ENCODE results near the gene CASTOR2. TPM values are rescaled to one million over a fixed set of nuclear protein-coding genes. Genes with fewer than 3 reads are reported as not detected.

CASTOR2 gene
- total RNA-seq, 1 experiment from 2014 or later: 6.3 TPM

GRCh38 chr7:75028299-75028698, 63.8 kb downstream of the CASTOR2 start:
- TF ChIP-seq CTCF (conservative IDR thresholded peaks at IDR 0.05; ENCODE audit: low read depth, low read length): no peak
- no peak for TF ChIP-seq EZH2 (IDR thresholded peaks at IDR 0.05; ENCODE audit: low read length, unreplicated experiment)
- no peak for TF ChIP-seq EZH2phosphoT487 (IDR thresholded peaks at IDR 0.05; ENCODE audit: borderline replicate concordance, low read length)
- ChIA-PET CTCF (no interaction called here), POLR2A (ENCODE audit: unreplicated experiment) (no interaction called here)
- intact Hi-C loops (cut with micrococcal nuclease): no loop called here
- Histone ChIP-seq H3K27me3 (ENCODE audit: low read length) (no peaks in the 10 kb centered on the region), H3K79me2 (ENCODE audit: low read length) (no peaks in the 10 kb centered on the region), H3K36me3 (ENCODE audit: low read depth, low read length) (no peaks in the 10 kb centered on the region), H3K27ac (ENCODE audit: low read length) (no peak overlapping the region), H3F3A (ENCODE audit: low read length, unreplicated experiment) (no peaks in the 10 kb centered on the region), H3K4me3 (ENCODE audit: low read length) (no peak overlapping the region), H3K9me3 (ENCODE audit: low read length) (no peaks in the 10 kb centered on the region), H3K4me2 (ENCODE audit: low read length) (no peak overlapping the region), H3K9me2 (replicated peaks; ENCODE audit: low read length) (no peaks in the 10 kb centered on the region), H3K4me1 (ENCODE audit: insufficient read depth, low read length) (no peaks in the 10 kb centered on the region), H4K20me1 (ENCODE audit: low read length) (no peaks in the 10 kb centered on the region), H3K9ac (ENCODE audit: low read length) (no peak overlapping the region), H2AFZ (ENCODE audit: low read length) (no peak overlapping the region)
- DNase-seq (no peak), ATAC-seq (no peak)
- BruUV-seq (replicated peaks): no TSS peak

- CTCF ChIA-PET: no interaction called here
- Histone ChIP-seq H3K27ac (ENCODE audit: low read length) (no peak overlapping the region), H3K36me3 (ENCODE audit: low read depth, low read length) (no peaks in the 10 kb centered on the region), H3K9ac (ENCODE audit: low read length) (no peak overlapping the region), H3K9me2 (replicated peaks; ENCODE audit: low read length) (no peaks in the 10 kb centered on the region), H3K4me1 (ENCODE audit: insufficient read depth, low read length) (no peaks in the 10 kb centered on the region), H2AFZ (ENCODE audit: low read length) (no peak overlapping the region), H3F3A (ENCODE audit: low read length, unreplicated experiment) (no peaks in the 10 kb centered on the region), H4K20me1 (ENCODE audit: low read length) (no peaks in the 10 kb centered on the region), H3K27me3 (ENCODE audit: low read length) (no peaks in the 10 kb centered on the region), H3K4me3 (ENCODE audit: low read length) (no peak overlapping the region), H3K79me2 (ENCODE audit: low read length) (no peaks in the 10 kb centered on the region), H3K9me3 (ENCODE audit: low read length) (no peaks in the 10 kb centered on the region), H3K4me2 (ENCODE audit: low read length) (no peak overlapping the region)
- intact Hi-C loops (cut with micrococcal nuclease): no loop called here
- no TSS peak for BruUV-seq (replicated peaks)
- DNase-seq (no peak), ATAC-seq (no peak; the same call in 1 of the 2 replicates)
- TF ChIP-seq CTCF (conservative IDR thresholded peaks at IDR 0.05; ENCODE audit: low read depth, low read length) (no peak; the same call in 1 of the 2 replicates), EZH2 (IDR thresholded peaks at IDR 0.05; ENCODE audit: low read length, unreplicated experiment) (no peak), EZH2phosphoT487 (IDR thresholded peaks at IDR 0.05; ENCODE audit: borderline replicate concordance, low read length) (no peak)
- POLR2A ChIA-PET (ENCODE audit: unreplicated experiment): no interaction called here
Measured at GRCh38 chr7:75033064-75033463, 68.6 kb downstream of the CASTOR2 start.

GRCh38 chr7:75033826-75034225, 69.3 kb downstream of the CASTOR2 start:
- H3F3A ChIP-seq (ENCODE audit: low read length, unreplicated experiment): no peaks in the 10 kb centered on the region
- no peak overlapping the region for H3K4me3 ChIP-seq (ENCODE audit: low read length)
- no peak for ATAC-seq
- H3K27ac ChIP-seq (ENCODE audit: low read length): no peak overlapping the region
- CTCF ChIA-PET: no interaction called here
- no peak overlapping the region for H2AFZ ChIP-seq (ENCODE audit: low read length)
- no peaks in the 10 kb centered on the region for H3K36me3 ChIP-seq (ENCODE audit: low read depth, low read length)
- no peak overlapping the region for H3K9ac ChIP-seq (ENCODE audit: low read length)
- H3K9me3 ChIP-seq (ENCODE audit: low read length): no peaks in the 10 kb centered on the region
- no peaks in the 10 kb centered on the region for H4K20me1 ChIP-seq (ENCODE audit: low read length)
- H3K4me2 ChIP-seq (ENCODE audit: low read length): no peak overlapping the region
- TF ChIP-seq EZH2phosphoT487 (IDR thresholded peaks at IDR 0.05; ENCODE audit: borderline replicate concordance, low read length) (no peak), EZH2 (IDR thresholded peaks at IDR 0.05; ENCODE audit: low read length, unreplicated experiment) (no peak), CTCF (conservative IDR thresholded peaks at IDR 0.05; ENCODE audit: low read depth, low read length) (no peak)
- POLR2A ChIA-PET (ENCODE audit: unreplicated experiment): interaction anchor here (0.6 kb wide), 1 partner anchor 14 kb away, joined by 3 read pairs; no protein-coding TSS in a partner anchor
- H3K9me2 ChIP-seq (replicated peaks; ENCODE audit: low read length): no peaks in the 10 kb centered on the region
- no peaks in the 10 kb centered on the region for H3K27me3 ChIP-seq (ENCODE audit: low read length)
- no TSS peak for BruUV-seq (replicated peaks)
- DNase-seq: no peak
- intact Hi-C loops (cut with micrococcal nuclease): no loop called here
- H3K4me1 ChIP-seq (ENCODE audit: insufficient read depth, low read length): no peaks in the 10 kb centered on the region
- H3K79me2 ChIP-seq (ENCODE audit: low read length): no peaks in the 10 kb centered on the region
